Right ventricle myocardium inferior (tissue), 1 donor: ENCODE measurements around the gene SLC9A3. TPM values are rescaled to one million over a fixed set of nuclear protein-coding genes. Genes with fewer than 3 reads are reported as not detected.

ENCODE experiments used
- ATAC-seq: fragments of 200-7000 bp; cut with Tn5 transposase; one replicate; pipeline ENCODE4 v1.9.1; 2020; ENCODE audit warnings: mild to moderate bottlenecking, moderate library complexity
- DNase-seq: peaks from one replicate; pipeline ENCODE4 v3.0.0; 2021; ENCODE audit errors: missing footprints
- intact Hi-C: fragments of 100-400 bp; cut with DNase I; formaldehyde crosslinking; loops from one replicate; pipeline ENCODE4 v1.11.0; 2022
- total RNA-seq: library from RNA; stranded (reverse); fragmentation: NEBNext Ultra II Directional; extraction: Animal tissue kit (Norgen Biotek cat#: 25700); gene quantifications from one replicate; pipeline ENCODE4 v1.2.1, GENCODE V29; 2021
- donor health status: DM: no; HTN: yes; CAD: no; lungs with severe emphysema.

The SLC9A3 gene
- total RNA-seq, 1 donor from 2014 or later, result 1.1 TPM

DNA sequence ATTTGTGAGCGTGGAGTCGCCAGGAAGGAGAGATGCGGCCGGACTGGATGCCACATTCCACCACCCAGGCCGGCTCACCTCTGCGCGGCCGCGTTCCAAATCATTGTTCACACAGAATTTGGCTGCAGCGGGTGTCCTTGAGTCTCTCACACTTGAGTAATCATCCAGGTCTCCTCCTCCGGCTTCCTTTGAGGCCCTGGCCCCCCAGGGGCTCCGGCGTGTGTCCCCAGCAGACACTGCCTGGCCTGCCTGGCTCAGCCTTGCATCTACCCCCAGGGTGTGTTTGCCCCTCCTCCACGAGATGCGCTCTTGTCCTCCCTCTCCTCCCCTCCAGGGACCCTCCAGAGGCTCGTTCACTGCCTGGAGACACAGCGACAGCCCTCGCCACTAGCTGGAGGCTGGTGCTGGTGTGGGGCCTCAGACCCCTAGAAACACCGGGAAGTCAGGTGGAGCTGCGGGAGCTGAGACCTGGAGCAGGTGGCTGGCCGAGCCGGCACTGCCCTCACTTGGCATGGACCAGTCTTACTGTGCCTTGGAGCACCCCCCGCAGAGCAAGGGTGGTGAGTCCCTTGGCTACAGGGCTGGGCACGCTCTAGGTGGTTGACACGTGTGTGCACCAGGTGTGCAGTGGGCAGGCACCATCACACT, 7.0 kb upstream of the SLC9A3 start:
- DNase-seq (peak; percentile 61), ATAC-seq (no peak)
- intact Hi-C loops, result no loop called here

DNA sequence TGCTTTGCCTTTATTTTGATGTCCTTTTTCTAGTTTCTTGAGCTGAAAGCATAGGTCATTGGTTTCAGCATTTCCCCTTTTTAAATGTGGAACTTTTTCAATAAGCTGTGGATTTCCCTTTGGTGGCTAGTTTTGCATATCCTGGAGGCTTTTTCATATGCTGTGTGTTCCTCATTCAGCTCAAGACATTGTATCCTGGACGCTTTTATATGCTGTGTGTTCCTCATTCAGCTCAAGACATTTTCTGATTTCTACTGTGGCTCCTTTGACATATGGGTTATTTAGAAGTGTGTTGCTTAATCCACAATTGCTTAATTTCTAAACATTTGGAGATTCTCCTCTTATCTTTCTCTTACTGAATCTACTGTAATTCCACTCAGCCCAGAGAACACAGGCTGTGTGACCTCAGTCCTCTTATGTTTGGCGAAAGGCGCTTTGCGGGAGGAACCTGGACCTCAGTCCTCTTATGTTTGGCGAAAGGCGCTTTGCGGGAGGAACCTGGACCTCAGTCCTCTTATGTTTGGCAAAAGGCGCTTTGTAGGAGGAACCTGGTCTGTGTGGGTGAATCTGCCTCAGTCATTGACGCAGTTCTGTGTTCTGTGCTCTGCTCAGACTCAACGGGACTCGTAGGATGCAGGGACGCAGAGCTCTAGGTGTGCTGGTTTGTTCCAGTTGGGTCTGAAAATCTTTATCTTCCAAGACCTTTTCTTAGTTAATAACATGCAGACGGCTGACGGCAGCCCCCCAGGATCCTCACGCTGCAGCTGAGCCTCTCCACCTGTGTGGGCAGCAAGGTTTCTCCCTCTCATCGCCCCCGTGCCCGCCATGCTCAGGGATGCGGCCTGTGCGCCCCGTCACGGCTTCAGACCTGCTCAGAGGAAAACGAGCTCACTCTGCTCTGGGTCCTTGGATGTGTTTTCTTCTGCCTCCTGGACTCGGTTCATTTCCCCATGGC, 6.0 kb upstream of the SLC9A3 start:
- intact Hi-C loops, result no loop called here
- ATAC-seq, result no peak
- DNase-seq, result peak; percentile 2

DNA sequence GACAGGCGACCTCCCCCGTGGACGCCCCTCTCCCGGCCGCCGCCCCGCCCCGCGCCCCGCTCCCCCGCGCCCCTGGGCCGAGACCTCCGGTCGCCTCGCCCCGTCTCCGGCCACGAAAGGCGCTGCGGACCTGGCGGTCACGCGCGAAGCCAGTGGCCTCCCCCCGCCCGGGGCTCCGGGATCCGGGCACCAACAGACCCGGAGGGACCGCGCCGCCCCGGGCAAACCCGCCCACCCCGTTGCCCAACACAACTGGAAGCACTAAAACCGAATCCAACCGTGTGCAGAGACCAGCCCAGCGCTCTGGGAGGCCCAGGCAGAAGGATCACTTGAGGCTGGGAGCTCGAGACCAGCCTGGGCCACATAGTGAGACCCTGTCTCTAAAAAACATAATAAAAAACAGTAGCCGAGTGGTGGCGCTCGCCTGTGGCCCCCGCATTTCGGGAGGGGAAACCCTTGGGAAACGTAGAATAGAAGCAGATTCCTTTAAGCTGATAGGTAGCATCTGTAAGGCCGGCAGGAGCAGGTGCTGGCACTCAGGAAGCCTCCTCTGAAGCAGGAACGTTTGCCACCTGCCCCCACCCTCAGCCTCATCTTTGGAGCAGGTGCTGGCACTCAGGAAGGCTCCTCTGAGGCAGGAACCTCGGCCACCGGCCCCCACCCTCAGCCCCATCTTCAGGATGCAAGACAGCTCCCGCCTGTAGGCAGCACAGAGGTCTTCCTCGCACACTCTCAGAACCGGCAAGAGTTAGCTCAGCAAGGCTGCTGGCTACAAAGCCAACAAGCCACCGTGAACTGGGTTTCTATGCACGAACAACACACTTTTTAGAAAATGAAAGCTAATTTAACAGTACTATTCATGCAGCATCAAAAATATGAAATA, 4.6 kb upstream of the SLC9A3 start:
- ATAC-seq (no peak), DNase-seq (peak; percentile 37)
- intact Hi-C loops, result no loop called here

DNA sequence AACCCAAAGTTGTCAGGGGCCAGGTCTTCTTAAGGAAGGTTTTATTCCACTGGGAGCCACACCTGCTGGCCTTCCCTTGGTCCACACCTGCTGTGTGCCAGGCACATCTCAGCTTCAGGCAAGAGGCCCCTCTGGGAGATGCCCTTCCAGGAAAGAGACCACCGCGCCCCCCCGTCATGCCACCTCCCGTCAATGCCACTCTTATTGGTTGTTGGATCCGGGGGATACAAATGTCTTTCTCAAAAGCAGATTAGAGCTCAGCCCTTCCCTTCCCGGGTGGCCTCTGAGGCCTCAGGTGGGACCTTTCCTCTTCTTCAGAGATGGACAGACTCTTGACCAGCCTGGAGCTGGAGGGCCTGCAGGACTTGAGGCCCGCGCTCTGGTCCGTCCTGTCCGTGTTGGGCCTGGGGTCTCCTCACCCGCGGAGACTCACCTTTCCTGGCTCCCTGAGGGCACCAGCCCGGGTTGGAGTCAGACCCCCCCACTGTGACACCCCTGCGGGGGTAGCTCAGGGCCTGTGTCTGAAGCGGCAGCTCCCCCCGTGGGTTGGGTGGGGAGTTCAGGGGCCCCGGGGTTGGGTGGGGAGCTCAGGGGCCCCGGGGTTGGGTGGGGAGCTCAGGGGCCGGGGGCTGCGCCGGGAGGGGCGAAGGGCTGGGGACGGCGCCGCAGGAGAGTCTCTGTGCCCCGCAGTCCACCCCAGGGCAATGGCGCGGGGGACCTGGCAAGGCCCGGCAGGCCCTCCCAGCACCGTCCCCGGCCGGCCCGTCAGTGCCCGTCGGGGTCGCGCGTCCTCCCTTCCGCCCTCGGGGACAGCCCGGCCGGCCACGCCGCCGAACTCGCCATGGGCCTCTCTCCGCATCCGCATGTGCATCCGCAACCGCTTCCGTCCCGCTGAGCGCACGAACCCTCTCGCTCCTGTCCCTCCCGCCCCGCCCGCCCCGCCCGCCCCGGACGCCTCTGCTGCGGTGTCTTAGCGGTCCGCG, 3.7 kb upstream of the SLC9A3 start:
- DNase-seq, result peak; percentile 50
- intact Hi-C loops, result no loop called here

GRCh38 chr5:526456-527088, 2.3 kb upstream of the SLC9A3 start:
- intact Hi-C loops, result no loop called here
- ATAC-seq (no peak), DNase-seq (peak; percentile 37)

More for the DNA sequence above, 3.7 kb upstream of the SLC9A3 start:
- ATAC-seq, result no peak

DNA sequence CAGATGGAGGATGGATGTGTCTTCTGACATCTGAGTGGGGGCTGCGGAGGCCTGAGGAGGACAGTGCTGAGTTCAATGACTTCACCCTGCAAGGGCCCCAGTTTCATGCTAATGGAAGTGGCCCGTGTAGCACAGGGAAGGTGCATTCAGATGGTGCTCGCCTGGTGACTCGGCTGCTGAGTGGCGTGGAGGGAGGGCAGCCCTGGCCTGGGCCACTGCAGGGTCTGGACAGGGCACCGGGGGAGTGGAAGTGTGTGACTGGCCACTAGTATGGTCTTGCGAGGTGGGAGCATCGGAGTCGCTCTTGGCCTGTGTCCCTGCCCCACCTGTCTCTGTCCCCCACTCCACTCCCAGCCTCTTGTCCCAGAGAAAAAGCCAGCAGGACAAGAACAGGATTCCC, 1.7 kb upstream of the SLC9A3 start:
- ATAC-seq, result no peak
- intact Hi-C loops, result no loop called here
- DNase-seq, result peak; percentile 18

DNA sequence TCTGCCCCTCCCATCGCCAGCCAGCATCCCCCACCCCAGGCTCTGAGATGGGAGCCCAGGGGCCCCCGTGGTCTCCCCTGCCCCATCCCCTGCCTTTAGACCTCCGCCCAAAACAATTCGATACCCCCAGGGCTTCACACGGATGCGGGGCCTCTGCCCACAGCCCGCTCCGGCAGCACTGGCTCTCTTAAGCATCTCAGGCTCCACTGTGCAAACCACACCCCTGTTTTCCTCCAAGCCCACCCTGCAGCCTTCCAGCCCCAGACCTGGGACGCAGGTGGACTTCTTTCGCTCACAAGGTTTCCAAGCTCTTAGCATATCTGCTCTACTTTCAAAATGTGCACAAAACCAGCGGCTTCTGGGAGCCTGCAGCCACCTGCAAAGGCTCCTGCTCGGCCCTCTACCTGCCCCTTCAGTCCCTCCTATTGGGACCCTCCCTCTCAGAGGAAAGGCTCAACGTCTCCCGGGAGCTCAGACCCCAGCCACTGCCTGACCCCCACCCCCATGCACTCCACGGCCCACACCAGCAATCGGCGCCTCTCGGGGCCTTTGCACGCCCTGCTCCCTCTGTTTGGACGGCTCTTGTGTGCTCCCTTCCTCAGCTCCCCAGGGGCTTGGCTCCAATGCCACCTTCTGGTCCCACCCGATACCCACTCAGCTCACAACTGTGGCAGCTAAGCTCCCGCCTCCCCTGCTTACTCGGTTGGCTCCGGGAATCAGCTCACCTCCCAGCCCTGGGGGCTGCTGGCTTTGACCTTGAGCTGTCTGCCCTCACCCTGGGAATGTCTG, 918 bp upstream of the SLC9A3 start:
- intact Hi-C loops, result no loop called here
- no peak for ATAC-seq
- DNase-seq, result peak; percentile 35

DNA sequence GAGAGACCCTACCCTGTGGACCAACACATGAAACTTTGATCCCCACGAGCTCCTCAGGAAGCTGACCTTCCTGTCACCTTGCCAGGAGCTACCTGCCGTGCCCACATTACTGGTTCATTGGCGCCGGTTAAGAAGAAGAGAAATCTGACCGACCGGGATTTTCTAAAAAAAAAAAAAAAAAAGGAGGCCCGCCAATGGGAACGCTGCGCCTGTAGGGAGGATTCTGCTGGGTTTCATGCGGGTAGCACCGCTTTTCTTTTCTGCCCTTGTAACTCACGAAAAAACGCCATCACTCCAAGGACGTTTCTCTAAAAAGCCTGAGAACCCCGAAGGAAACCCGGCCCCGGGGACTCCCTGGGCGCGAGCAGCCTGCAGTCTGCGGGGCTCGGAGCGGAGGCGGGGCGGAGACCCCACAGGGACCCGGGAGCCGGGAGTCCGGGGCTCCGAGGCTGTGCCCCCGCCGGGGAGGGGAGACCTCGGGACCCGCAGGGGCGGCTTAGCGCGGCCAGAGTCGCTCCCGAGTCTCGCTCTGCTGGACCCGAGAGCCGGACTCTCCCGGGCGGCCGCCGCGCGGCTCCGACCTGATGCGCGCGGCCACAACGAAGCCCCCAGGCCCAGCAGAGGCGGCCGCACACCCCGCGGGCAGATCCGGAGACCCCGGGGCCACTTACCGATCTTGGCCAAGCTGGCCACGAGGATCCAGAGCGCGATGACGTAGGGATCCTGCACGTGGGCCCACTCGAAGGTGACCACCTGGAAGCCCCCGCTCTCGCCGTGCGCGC, 617 bp downstream of the SLC9A3 start:
- intact Hi-C loops, result no loop called here

GRCh38 chr5:522899-523440, 1.3 kb downstream of the SLC9A3 start:
- intact Hi-C loops, result no loop called here
- DNase-seq (no peak), ATAC-seq (no peak)

More for the DNA sequence above, 617 bp downstream of the SLC9A3 start:
- no peak for ATAC-seq
- no peak for DNase-seq

GRCh38 chr5:522116-522515, 2.1 kb downstream of the SLC9A3 start:
- DNase-seq (no peak), ATAC-seq (no peak)
- intact Hi-C loops, result no loop called here

- ATAC-seq, result no peak
- intact Hi-C loops, result no loop called here
- DNase-seq, result no peak
Measured at GRCh38 chr5:521680-522079, 2.6 kb downstream of the SLC9A3 start.

DNA sequence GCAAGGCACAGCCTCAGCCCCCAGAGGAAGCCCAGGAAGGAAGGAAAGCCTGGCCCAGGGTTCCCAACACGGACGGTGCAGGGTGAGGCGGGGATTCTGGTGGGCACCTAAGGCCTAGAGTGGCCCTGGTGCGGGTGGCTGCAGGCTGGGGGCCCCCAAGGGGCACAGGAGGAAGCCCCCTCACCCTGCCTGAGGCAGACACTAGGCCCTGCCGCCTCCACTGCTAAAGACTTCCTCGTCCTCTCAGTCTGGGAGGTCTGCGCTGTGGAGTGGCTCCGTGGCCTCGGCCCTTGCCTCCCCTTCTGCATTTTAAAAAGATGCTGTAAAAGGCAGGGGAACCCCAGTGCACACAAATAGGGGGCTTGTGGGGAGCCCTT, 3.4 kb downstream of the SLC9A3 start:
- intact Hi-C loops, result no loop called here
- DNase-seq, result no peak
- ATAC-seq, result no peak

GRCh38 chr5:520196-520849, 3.9 kb downstream of the SLC9A3 start:
- no peak for DNase-seq
- no peak for ATAC-seq
- intact Hi-C loops, result no loop called here

DNA sequence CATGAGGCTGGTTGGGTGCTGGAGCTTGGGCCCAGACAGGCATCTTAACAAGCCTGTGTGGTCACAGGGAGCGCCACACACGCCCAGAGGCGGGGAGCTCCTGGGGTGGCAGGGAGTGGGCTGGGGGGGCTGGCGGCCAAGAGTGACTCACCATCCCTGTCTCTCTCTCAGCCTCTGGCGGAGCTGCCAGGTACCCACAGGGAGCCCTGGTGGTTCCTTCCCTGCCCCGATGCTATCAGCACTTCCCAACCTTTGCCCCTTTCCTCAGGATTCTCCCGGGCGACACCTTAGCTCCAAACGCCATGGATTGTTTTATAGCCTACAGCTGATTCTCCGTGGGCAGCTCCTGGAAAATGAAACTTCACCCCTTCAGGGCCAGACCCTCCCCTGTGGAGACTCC, 5.5 kb downstream of the SLC9A3 start:
- ATAC-seq, result no peak
- DNase-seq, result no peak
- intact Hi-C loops, result no loop called here

DNA sequence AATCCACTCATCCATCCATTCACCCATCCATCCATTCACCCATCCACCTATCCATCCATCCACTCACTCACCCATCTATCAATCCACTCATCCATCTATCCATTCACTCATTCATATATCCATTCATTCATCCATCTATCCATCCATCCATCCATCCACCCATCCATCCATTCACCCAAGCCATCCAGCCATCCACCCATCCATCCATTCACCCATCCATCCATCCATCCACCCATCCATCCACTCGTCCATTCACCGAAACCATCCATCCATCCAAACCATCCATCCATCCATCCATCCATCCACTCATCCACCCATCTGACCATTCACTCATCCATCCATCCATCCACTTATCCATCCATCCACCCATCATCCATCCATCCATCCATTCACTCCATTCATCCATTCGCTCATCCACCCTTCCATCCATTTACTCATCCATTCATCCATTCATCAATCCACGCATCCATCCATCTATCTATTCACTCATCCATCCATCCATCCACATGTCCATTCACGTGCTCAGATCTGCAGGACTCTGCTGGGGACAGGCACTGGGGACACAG, 6.6 kb downstream of the SLC9A3 start:
- DNase-seq, result no peak
- no peak for ATAC-seq

More for the DNA sequence above, 6.6 kb downstream of the SLC9A3 start:
- intact Hi-C loops, result no loop called here
